ENCODE results near the gene BBLN. TPM values are rescaled to one million over a fixed set of nuclear protein-coding genes. Genes with fewer than 3 reads are reported as not detected.

Gene BBLN
- total RNA-seq, 4 donors from 2014 or later, result 97.3 to 178 (median 149) TPM

GRCh38 chr9:128151309-128152132, 8.5 kb upstream of the BBLN start:
- Histone ChIP-seq H3K36me3 (no peaks in the 10 kb centered on the region), H3K4me3 (no peak overlapping the region), H3K27ac (no peak overlapping the region), H3K27me3 (no peaks in the 10 kb centered on the region), H3K4me1 (peaks cover 10 to 19% (median 17%) of the 10 kb centered on the region in 4 donors), H3K9me3 (no peaks in the 10 kb centered on the region)
- no peak for DNase-seq
- 88 to 100% methylated on average over 1 to 17 of the region's 18 CpGs for WGBS, 2 donors (ENCODE audit: low coverage in 1 of 2)
- intact Hi-C loops (cut with DNase I; ENCODE audit: low total_unique reads), result no loop called here
- in situ Hi-C loops (cut with MboI; ENCODE audit: low pct_ligation_motif_present in 1 of 4, low pct_unique_long_range_greater_than_20kb in 1 of 4, low sequenced_read_pairs in 3 of 4), result no loop called here
- TF ChIP-seq CTCF (IDR thresholded peaks at IDR 0.05), result no peak
- no peak for TF ChIP-seq POLR2A (IDR thresholded peaks at IDR 0.05)
- TF ChIP-seq POLR2AphosphoS5 (IDR thresholded peaks at IDR 0.05), result no peak
- TF ChIP-seq EP300 (IDR thresholded peaks at IDR 0.05; ENCODE audit: low read depth), result no peak

GRCh38 chr9:128152133-128153059, 7.7 kb upstream of the BBLN start:
- no peaks in the 10 kb centered on the region for H3K9me3 ChIP-seq
- 91% methylated on average over 13 of the region's 13 CpGs; no CpG with 5 or more reads in 1 of the 2 donors for WGBS, 2 donors (ENCODE audit: low coverage in 1 of 2)
- no peaks in the 10 kb centered on the region for H3K27me3 ChIP-seq
- no peak overlapping the region for H3K27ac ChIP-seq
- peaks cover 10 to 19% (median 17%) of the 10 kb centered on the region in 4 donors for H3K4me1 ChIP-seq
- no peak overlapping the region for H3K4me3 ChIP-seq
- no peak for TF ChIP-seq EP300 (IDR thresholded peaks at IDR 0.05; ENCODE audit: low read depth)
- TF ChIP-seq CTCF (IDR thresholded peaks at IDR 0.05), result no peak
- TF ChIP-seq POLR2AphosphoS5 (IDR thresholded peaks at IDR 0.05), result no peak
- TF ChIP-seq POLR2A (IDR thresholded peaks at IDR 0.05), result no peak
- no peak for DNase-seq
- H3K36me3 ChIP-seq, result no peaks in the 10 kb centered on the region
- in situ Hi-C loops (cut with MboI; ENCODE audit: low pct_ligation_motif_present in 1 of 4, low pct_unique_long_range_greater_than_20kb in 1 of 4, low sequenced_read_pairs in 3 of 4) (no loop called here), intact Hi-C loops (cut with DNase I; ENCODE audit: low total_unique reads) (no loop called here)

GRCh38 chr9:128153060-128153946, 6.8 kb upstream of the BBLN start:
- WGBS, 2 donors (ENCODE audit: low coverage in 1 of 2), result 87% methylated on average over 24 of the region's 26 CpGs; no CpG with 5 or more reads in 1 of the 2 donors
- no peaks in the 10 kb centered on the region for H3K36me3 ChIP-seq
- H3K27me3 ChIP-seq, result no peaks in the 10 kb centered on the region
- H3K4me3 ChIP-seq, result no peak overlapping the region
- no peak for TF ChIP-seq POLR2A (IDR thresholded peaks at IDR 0.05)
- no peak for TF ChIP-seq EP300 (IDR thresholded peaks at IDR 0.05; ENCODE audit: low read depth)
- no peak for TF ChIP-seq CTCF (IDR thresholded peaks at IDR 0.05)
- no peak for TF ChIP-seq POLR2AphosphoS5 (IDR thresholded peaks at IDR 0.05)
- no peaks in the 10 kb centered on the region for H3K9me3 ChIP-seq
- in situ Hi-C loops (cut with MboI; ENCODE audit: low pct_ligation_motif_present in 1 of 4, low pct_unique_long_range_greater_than_20kb in 1 of 4, low sequenced_read_pairs in 3 of 4), result no loop called here
- peaks cover 7 to 18% (median 15%) of the 10 kb centered on the region in 4 donors for H3K4me1 ChIP-seq
- no peak overlapping the region for H3K27ac ChIP-seq
- DNase-seq, result no peak
- intact Hi-C loops (cut with DNase I; ENCODE audit: low total_unique reads), result no loop called here

Data from transverse colon (tissue), 4 donors.